Activated T-helper 1 cell treated with anti-CD3 and anti-CD28 coated beads, Interleukin-12 subunit alpha, Interleukin-12 subunit beta, Interleukin-2, Interleukin-4 antibody, amounts not matched to agents 30 ng/mL and 10 ng/mL and 1 ng/mL, durations not matched to agents 14 hours and 24 hours and 36 hours (primary cell): Measurements from ENCODE around the gene TRIM47. TPM values are rescaled to one million over a fixed set of nuclear protein-coding genes. Genes with fewer than 3 reads are reported as not detected.

Experiments
- DNase-seq: peaks from one replicate; pipeline ENCODE4 v3.0.0; 2021; ENCODE audit warnings: low spot score
- H3K27ac Mint-ChIP-seq: one replicate; pipeline ENCODE4 v1.8.0; 2021; ENCODE audit warnings: mild to moderate bottlenecking, mixed read lengths
- H3K27me3 Mint-ChIP-seq: one replicate; pipeline ENCODE4 v1.8.0; 2022; ENCODE audit warnings: mild to moderate bottlenecking, moderate library complexity, mixed read lengths; ENCODE audit not compliant: insufficient read depth
- H3K36me3 Mint-ChIP-seq: one replicate; pipeline ENCODE4 v1.8.0; 2021; ENCODE audit warnings: low read depth, mixed read lengths
- H3K4me1 Mint-ChIP-seq: one replicate; pipeline ENCODE4 v1.8.0; 2021; ENCODE audit warnings: low read depth, mixed read lengths
- H3K4me3 Mint-ChIP-seq: one replicate; pipeline ENCODE4 v1.8.0; 2021; ENCODE audit warnings: mild to moderate bottlenecking, moderate library complexity, mixed read lengths
- H3K9me3 Mint-ChIP-seq: one replicate; pipeline ENCODE4 v1.8.0; 2021; ENCODE audit warnings: mixed read lengths
- intact Hi-C: fragments of 100-400 bp; cut with micrococcal nuclease; formaldehyde crosslinking; loops from one replicate; pipeline ENCODE4 v1.15.1; 2024
- total RNA-seq: library from RNA; stranded (reverse); gene quantifications from 2 replicates; pipeline ENCODE4 v1.2.3, GENCODE V29; 2022

Gene TRIM47
- total RNA-seq, 1 donor from 2014 or later, result 30.5 TPM

DNA sequence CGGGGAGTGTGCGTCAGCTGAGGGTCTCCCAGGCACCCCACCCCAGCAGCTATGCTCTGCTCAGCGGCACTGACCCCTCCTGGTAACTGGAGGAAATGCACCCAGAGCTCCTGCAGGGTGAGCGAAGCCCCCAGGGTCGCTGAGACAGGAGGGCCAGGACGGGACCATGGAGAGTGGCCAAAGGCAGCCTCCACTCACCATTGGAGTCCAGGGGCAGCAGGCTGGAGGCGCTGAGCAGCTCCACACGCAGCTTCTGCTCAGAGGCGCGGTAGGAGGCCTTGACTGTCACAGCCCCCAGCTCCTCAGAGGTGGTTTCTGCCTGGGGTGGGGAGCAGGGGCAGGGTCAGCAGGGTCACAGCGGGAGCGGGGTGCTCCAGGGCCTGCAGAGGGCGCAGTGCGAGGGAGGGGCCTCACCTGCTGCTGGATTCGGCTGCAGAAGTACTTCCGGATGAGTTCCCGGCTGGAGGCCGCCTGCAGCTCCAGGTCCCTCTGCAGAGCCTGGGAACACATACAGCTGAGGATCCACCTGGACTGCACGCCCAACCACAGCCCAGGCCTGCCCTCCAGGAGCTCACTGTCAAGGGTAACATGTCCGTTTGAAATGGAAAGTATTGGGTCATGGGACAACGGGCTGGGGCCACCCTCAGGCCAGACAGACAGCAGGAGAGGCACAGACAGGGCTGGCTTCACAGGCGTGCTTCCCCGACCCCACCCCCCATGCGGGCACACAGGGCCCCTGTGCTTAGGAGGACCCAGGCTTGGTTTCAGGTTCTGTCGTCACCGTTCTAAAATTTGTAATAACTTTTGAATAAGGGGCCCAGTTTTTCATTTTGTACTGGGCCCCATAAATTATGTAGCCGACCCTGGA is 48.0 kb downstream of the TRIM47 start:
- H3K27me3 Mint-ChIP-seq, result no peaks in the 10 kb centered on the region
- H3K4me3 Mint-ChIP-seq, result no peak overlapping the region
- H3K27ac Mint-ChIP-seq, result no peak overlapping the region
- DNase-seq, result no peak
- H3K4me1 Mint-ChIP-seq, result peaks cover 28% of the 10 kb centered on the region
- intact Hi-C loops, result no loop called here
- no peaks in the 10 kb centered on the region for H3K9me3 Mint-ChIP-seq
- H3K36me3 Mint-ChIP-seq, result peaks cover 26% of the 10 kb centered on the region

DNA sequence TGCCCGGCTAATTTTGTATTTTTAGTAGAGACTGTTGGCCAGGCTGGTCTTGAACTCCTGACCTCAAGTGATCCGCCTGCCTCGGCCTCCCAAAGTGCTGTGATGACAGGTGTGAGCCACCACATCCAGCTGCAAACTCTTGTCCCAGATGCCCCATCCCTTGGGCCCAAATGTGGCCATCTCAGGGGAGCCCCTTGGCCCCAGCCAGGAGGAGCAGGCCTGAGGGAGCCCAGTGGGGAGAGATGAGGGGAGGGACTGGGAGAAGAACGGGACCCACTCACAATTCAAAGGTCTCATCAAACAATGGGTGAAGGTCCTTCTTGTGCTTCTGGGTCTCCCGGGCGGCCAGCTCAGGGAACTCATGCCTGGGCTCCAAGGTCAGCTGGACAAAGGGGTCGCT is 48.6 kb downstream of the TRIM47 start:
- no peak overlapping the region for H3K4me3 Mint-ChIP-seq
- no peaks in the 10 kb centered on the region for H3K9me3 Mint-ChIP-seq
- intact Hi-C loops, result loop anchor here (5.0 kb wide), 1 partner anchor 42 kb away; no protein-coding TSS in a partner anchor
- no peak for DNase-seq
- H3K4me1 Mint-ChIP-seq, result peaks cover 28% of the 10 kb centered on the region
- no peak overlapping the region for H3K27ac Mint-ChIP-seq
- H3K36me3 Mint-ChIP-seq, result peaks cover 25% of the 10 kb centered on the region
- H3K27me3 Mint-ChIP-seq, result no peaks in the 10 kb centered on the region

DNA sequence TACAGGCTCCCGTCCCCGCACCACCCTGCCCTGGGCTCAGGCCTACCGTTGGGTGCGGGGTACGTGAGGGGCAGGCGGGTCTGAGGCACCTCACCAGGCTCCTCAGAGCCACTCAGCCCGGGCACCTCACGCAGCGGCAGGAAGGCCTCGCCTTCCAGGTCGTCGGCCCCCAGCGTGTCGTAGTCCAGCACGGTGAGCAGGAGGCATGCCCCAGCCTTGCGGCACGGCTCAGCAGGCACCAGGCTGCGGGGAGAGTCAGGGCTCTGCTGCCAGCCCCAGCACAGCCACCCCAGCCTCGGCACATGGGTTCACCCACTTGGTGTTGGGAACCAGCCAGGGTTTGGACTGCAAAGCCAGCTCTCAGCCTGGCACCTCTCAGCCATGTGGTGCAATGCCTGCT is 49.6 kb downstream of the TRIM47 start:
- no peak overlapping the region for H3K4me3 Mint-ChIP-seq
- H3K4me1 Mint-ChIP-seq, result peaks cover 23% of the 10 kb centered on the region
- DNase-seq, result no peak
- H3K36me3 Mint-ChIP-seq, result peaks cover 22% of the 10 kb centered on the region
- no peaks in the 10 kb centered on the region for H3K9me3 Mint-ChIP-seq
- H3K27ac Mint-ChIP-seq, result no peak overlapping the region
- intact Hi-C loops, result loop anchor here (5.0 kb wide), 1 partner anchor 41 kb away; no protein-coding TSS in a partner anchor
- no peaks in the 10 kb centered on the region for H3K27me3 Mint-ChIP-seq

DNA sequence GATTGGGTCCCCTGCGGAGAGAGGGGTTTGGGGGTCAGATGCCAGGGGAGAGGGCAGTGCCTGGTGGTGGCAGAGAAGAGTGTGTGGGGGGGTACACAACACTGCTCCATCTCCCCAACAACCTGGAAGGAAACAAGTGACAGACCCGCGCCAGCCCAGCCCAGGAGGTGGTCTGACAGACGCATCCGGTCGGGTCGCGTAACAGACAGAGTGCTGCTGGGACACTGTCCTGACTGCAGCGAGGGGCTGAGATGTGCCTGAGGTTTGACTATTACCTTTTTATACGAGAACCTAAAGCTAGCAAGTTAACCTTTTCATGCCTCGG is 50.3 kb downstream of the TRIM47 start:
- Mint-ChIP-seq H3K27ac (peak overlapping the region; percentile 89), H3K27me3 (no peaks in the 10 kb centered on the region), H3K9me3 (no peaks in the 10 kb centered on the region), H3K4me3 (no peak overlapping the region), H3K36me3 (peaks cover 20% of the 10 kb centered on the region), H3K4me1 (peaks cover 16% of the 10 kb centered on the region)
- no peak for DNase-seq
- intact Hi-C loops, result loop anchor here (5.0 kb wide), 1 partner anchor 41 kb away; no protein-coding TSS in a partner anchor

DNA sequence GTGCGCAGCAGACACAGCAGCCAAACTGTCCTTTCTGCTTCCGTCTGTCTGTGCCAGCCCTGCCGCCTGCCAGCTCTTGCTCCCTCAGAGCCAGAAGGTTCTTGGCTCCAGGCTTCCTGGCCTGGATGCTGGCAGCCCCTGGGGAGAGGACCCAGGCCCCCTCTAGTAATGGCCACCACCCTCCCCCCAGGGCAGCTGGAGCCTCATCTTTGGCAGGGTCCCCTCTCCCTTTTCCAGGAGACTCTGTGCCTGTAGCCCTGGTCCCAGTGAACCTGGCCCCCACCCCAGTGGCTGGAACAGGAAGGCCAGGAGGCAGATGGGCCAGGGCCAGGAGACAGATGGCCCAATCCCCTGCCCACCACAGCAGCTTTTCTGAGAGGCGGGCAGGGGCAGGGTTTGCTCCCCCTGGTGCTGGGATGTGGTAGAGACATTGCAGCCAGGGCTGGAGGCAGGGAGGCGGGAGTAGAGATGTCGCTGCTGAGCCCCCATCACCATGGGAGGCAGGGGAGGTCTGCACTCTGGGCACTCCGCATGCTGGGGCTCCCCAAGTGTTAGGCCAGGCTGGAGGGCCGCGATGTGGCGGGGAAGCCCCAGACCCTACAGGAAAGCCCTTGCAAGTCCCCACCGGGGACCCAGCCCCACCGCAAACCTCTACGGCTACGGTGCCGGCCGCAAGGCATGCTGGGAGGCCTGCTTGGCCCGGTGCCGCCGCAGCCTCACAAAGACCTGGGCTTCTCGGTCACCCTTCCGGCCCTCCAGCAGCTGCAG is 50.9 kb downstream of the TRIM47 start:
- H3K4me3 Mint-ChIP-seq, result peak overlapping the region; percentile 7
- H3K36me3 Mint-ChIP-seq, result peaks cover 19% of the 10 kb centered on the region
- peak overlapping the region; percentile 89 for H3K27ac Mint-ChIP-seq
- peaks cover 12% of the 10 kb centered on the region for H3K4me1 Mint-ChIP-seq
- peak; percentile 56 for DNase-seq
- intact Hi-C loops, result loop anchor here (1.0 to 5.0 kb wide), 3 partner anchors 15 to 40 kb away; partner anchors contain the start of gene WBP2
- no peaks in the 10 kb centered on the region for H3K27me3 Mint-ChIP-seq
- no peaks in the 10 kb centered on the region for H3K9me3 Mint-ChIP-seq

DNA sequence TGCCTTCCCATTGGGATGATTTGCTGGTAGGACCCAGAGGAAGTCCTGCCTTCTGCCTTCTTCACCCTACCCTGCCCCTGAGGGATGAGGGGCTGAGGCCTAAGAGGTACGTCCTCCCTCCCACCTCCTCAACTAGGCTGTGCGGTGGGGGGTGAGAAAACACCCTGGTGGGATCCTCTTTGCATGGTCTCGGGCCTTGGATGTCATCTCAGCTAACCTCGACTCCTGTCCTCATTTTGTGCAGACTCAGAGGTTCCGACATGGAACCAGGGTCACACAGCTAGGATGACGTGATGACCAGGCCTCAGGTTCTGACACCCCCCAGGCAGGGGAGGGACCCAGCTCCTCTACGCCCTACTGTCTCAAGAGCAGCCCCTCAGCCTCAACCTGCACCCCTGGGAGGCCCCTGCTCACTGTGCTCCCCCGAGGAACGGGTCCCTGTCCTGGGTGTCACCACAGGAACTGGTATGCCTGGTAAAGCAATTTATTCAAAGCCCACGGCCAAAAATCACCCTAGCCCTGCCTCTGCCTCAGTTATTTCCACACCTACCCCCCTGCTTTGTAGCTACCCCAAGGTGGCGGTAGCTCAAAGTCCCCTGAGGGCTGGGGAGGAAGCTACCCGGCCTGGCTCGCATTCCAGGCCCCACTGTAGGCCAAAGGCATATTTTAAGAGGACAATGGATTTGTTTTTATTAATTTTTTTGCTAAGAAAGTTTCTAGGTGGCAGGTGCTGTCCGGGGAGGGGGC is 51.6 kb downstream of the TRIM47 start:
- Mint-ChIP-seq H3K27me3 (no peaks in the 10 kb centered on the region), H3K36me3 (peaks cover 16% of the 10 kb centered on the region), H3K4me3 (no peak overlapping the region), H3K27ac (no peak overlapping the region), H3K9me3 (no peaks in the 10 kb centered on the region), H3K4me1 (peaks cover 10% of the 10 kb centered on the region)
- DNase-seq, result no peak
- intact Hi-C loops, result loop anchor here (1.0 to 5.0 kb wide), 3 partner anchors 16 to 39 kb away; partner anchors contain the start of gene WBP2

DNA sequence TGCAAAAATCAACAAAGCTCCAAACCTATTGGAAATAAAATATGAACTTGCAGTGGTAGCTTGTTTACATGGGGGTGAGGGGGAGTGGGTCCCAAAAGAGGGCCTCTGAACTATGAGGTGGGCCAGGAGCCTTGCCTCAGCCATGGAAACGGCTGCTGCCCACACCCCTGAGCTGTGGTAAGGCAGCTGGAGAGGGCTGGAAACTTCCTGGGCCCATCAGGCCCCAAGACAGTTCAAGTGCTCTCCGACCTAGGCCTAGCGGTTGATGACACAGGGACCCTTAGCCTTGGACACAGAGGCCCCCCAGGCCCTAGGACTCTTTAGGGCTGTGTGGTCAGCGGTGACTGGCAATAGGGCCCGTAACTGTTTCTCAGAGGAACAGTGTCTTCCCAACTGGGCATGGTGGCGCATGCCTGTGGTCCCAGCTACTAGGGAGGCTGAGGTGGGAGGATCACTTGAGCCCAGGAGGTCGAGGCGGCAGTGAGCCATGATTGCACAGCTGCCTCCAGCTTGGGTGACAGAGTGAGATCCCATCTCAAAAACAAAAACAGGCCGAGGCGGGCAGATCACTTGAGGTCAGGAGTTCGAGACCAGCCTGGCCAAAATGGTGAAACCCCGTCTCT is 52.5 kb downstream of the TRIM47 start:
- intact Hi-C loops, result loop anchor here (2.0 to 5.0 kb wide), 2 partner anchors 17 to 39 kb away; no protein-coding TSS in a partner anchor
- H3K4me3 Mint-ChIP-seq, result no peak overlapping the region
- H3K36me3 Mint-ChIP-seq, result peaks cover 19% of the 10 kb centered on the region
- H3K27ac Mint-ChIP-seq, result no peak overlapping the region
- DNase-seq, result no peak
- no peaks in the 10 kb centered on the region for H3K27me3 Mint-ChIP-seq
- H3K9me3 Mint-ChIP-seq, result no peaks in the 10 kb centered on the region
- H3K4me1 Mint-ChIP-seq, result peaks cover 10% of the 10 kb centered on the region

DNA sequence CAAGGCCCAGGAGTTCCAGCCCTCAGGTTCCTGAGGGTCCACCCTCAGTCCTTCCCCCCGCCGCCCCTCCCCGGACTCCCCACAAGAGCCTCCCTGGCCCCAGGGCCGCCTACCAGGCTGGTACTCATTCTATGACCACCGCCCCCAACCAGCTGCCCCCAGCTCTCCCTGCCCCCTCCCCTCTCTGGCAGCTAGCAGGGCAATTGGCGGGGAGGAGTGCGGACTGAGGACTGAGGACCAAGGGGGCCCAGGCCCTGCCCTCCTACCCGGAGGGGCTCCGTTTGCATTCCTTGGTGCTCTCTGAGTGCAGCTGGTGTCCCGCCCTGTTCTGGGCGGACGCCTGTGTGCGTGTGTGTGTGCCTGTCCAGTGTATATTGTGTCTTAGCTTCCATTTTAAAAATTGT is 53.2 kb downstream of the TRIM47 start:
- Mint-ChIP-seq H3K4me1 (peaks cover 10% of the 10 kb centered on the region), H3K27me3 (no peaks in the 10 kb centered on the region), H3K9me3 (no peaks in the 10 kb centered on the region), H3K36me3 (peaks cover 18% of the 10 kb centered on the region), H3K27ac (peak overlapping the region; percentile 63), H3K4me3 (no peak overlapping the region)
- DNase-seq, result no peak
- intact Hi-C loops, result loop anchor here (5.0 kb wide), 1 partner anchor 38 kb away; no protein-coding TSS in a partner anchor

DNA sequence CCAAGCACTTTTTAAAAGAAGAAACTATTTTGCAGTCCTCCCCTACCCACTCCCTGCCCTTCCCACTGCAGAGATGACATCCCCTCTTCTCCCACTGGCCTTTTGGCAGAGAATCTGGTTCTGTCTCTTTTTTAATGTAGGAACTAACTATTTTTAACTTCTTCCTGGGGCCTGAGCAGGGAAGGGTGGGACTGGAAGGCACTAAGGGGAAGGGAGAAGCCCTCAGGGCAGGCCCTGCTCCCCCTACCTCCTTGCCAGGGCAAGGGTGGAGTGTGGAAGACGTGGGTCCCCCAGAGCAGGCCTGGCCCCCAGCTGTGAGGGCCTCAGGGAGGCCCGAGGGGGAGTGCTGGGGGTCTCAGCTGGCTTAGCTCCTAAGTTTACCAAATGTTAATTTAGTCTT is 53.7 kb downstream of the TRIM47 start:
- Mint-ChIP-seq H3K4me3 (no peak overlapping the region), H3K4me1 (peaks cover 10% of the 10 kb centered on the region), H3K36me3 (peaks cover 15% of the 10 kb centered on the region), H3K27me3 (no peaks in the 10 kb centered on the region), H3K9me3 (no peaks in the 10 kb centered on the region), H3K27ac (no peak overlapping the region)
- no peak for DNase-seq
- intact Hi-C loops, result loop anchor here (5.0 kb wide), 1 partner anchor 37 kb away; no protein-coding TSS in a partner anchor

Other genes starting within 250 kb of the TRIM47 start
- gene SMIM5, start 245.1 kb downstream of the TRIM47 start, total RNA-seq, result 0.05 TPM in 1 of 2 replicates, not detected in the other
- gene RECQL5, start 211.4 kb downstream of the TRIM47 start, total RNA-seq, result 29.9 and 34.1 TPM in 2 replicates
- gene SAP30BP, start 211.2 kb downstream of the TRIM47 start, total RNA-seq, result 113 and 117 TPM in 2 replicates
- gene ITGB4, start 157.1 kb downstream of the TRIM47 start, total RNA-seq, result 1.4 and 2.7 TPM in 2 replicates
- 48.0 and 49.3 TPM in 2 replicates for gene GALK1, start 113.4 kb downstream of the TRIM47 start, total RNA-seq
- 26.0 and 26.9 TPM in 2 replicates for gene UNK, start 93.8 kb downstream of the TRIM47 start, total RNA-seq
- gene UNC13D, start 34.2 kb downstream of the TRIM47 start, total RNA-seq, result 185 and 186 TPM in 2 replicates
- 68.8 and 74.4 TPM in 2 replicates for gene WBP2, start 23.2 kb downstream of the TRIM47 start, total RNA-seq
- 45.0 and 53.7 TPM in 2 replicates for gene TRIM65, start 18.4 kb upstream of the TRIM47 start, total RNA-seq
- 151 and 160 TPM in 2 replicates for gene MRPL38, start 26.3 kb upstream of the TRIM47 start, total RNA-seq
- gene FBF1, start 62.5 kb upstream of the TRIM47 start, total RNA-seq, result 19.4 and 20.0 TPM in 2 replicates
- gene ACOX1, start 100.6 kb upstream of the TRIM47 start, total RNA-seq, result 25.3 and 28.2 TPM in 2 replicates
- 10.7 and 15.4 TPM in 2 replicates for gene TEN1, start 100.7 kb upstream of the TRIM47 start, total RNA-seq
- gene CDK3, start 122.3 kb upstream of the TRIM47 start, total RNA-seq, result 4.9 and 5.3 TPM in 2 replicates
- gene EVPL, start 148.7 kb upstream of the TRIM47 start, total RNA-seq, result 0.02 and 0.05 TPM in 2 replicates
- gene SRP68, start 193.9 kb upstream of the TRIM47 start, total RNA-seq, result 177 and 184 TPM in 2 replicates
- gene GALR2, start 196.2 kb upstream of the TRIM47 start, total RNA-seq, result 3.6 and 3.7 TPM in 2 replicates
- gene ZACN, start 200.6 kb upstream of the TRIM47 start, total RNA-seq, result 2.7 and 2.9 TPM in 2 replicates
- gene EXOC7, start 225.2 kb upstream of the TRIM47 start, total RNA-seq, result 108 and 116 TPM in 2 replicates